Stomach (tissue), 9 donors: Measurements from ENCODE around the gene OXLD1. TPM values are rescaled to one million over a fixed set of nuclear protein-coding genes. Genes with fewer than 3 reads are reported as not detected.
A peak's percentile ranks its signal among the peaks of the same experiment; 100 is the strongest.

Experiments used
- DNase-seq, 2 donors: peaks; one replicate each; pipeline versions ENCODE4 v3.0.0 to v3.0.0-alpha.2; 2013 to 2019
- H3K27ac ChIP-seq, 5 donors: fragments of 200-600 bp in 4 of 5; sonication (generic) in 4 of 5; one replicate each; pipeline ENCODE4 v1.5.1; 2013 to 2019; ENCODE audit warnings: mild to moderate bottlenecking in 1 of 5, moderate library complexity in 1 of 5
- H3K27me3 ChIP-seq, 3 donors: fragments of 200-600 bp; sonication (generic); one replicate each; pipeline ENCODE4 v1.5.1; 2017 to 2019; ENCODE audit warnings: mixed run types in 1 of 3
- H3K36me3 ChIP-seq, 4 donors: fragments of 200-600 bp; sonication (generic); 1 replicate in 3 of 4; 2 replicates in 1 of 4; pipeline ENCODE4 v1.5.1; 2016 to 2019
- H3K4me1 ChIP-seq, 4 donors: fragments of 200-600 bp; sonication (generic); one replicate each; pipeline ENCODE4 v1.5.1; 2016 to 2019
- H3K4me3 ChIP-seq, 4 donors: fragments of 200-600 bp; sonication (generic) in 3 of 4; one replicate each; pipeline ENCODE4 v1.5.1; 2016 to 2019; ENCODE audit warnings: mild to moderate bottlenecking in 1 of 4
- H3K9me3 ChIP-seq, 4 donors: fragments of 200-600 bp; sonication (generic); one replicate each; pipeline ENCODE4 v1.5.1; 2016 to 2019
- CTCF ChIP-seq, 7 experiments: fragments of 450-650 bp in 4 of 7; fragments of 200-600 bp in 3 of 7; sonication (generic) in 3 of 7; IDR thresholded peaks; one replicate each; pipeline ENCODE4 v1.5.1; 2016 to 2019; ENCODE audit warnings: antibody characterized with exemption in 7 of 7, control low read depth in 2 of 7, mild to moderate bottlenecking in 1 of 7
- EP300 ChIP-seq: sonication (generic); formaldehyde crosslinking; IDR thresholded peaks from one replicate; pipeline ENCODE4 v1.6.1; 2017; ENCODE audit warnings: antibody characterized with exemption
- POLR2A ChIP-seq, 4 donors: fragments of 450-650 bp; IDR thresholded peaks; one replicate each; pipeline ENCODE4 v1.6.1; 2016; ENCODE audit warnings: antibody characterized with exemption in 4 of 4, control low read depth in 2 of 4, mild to moderate bottlenecking in 1 of 4, moderate library complexity in 1 of 4
- POLR2AphosphoS5 ChIP-seq, 3 donors: sonication (generic); formaldehyde crosslinking; IDR thresholded peaks; one replicate each; pipeline ENCODE4 v1.6.1; 2016; ENCODE audit warnings: antibody characterized with exemption in 3 of 3
- WGBS, 5 donors: extraction: QIAGEN DNeasy Blood & Tissue Kit in 3 of 5; methylation state at CpG; one replicate each; pipeline versions ENCODE4 v1.1.5 to v1.1.7; 2013 to 2018; 5-methylcytosine and 5-hydroxymethylcytosine counted together
- intact Hi-C: fragments of 100-400 bp; cut with DNase I; formaldehyde crosslinking; loops from one replicate; pipeline ENCODE4 v1.15.1; 2023; ENCODE audit warnings: low total_unique reads
- polyA plus RNA-seq, 3 donors: library from polyadenylated mRNA; stranded (reverse); fragments of 200-250 nt; gene quantifications; one replicate each; pipeline ENCODE4 v1.2.3, GENCODE V29; 2013
- total RNA-seq, 5 donors: library from RNA; depleted of rRNA; stranded (reverse); fragments of >200 nt; gene quantifications; one replicate each; pipeline versions ENCODE4 v1.1.0 to v1.2.3, GENCODE V29; 2014 to 2016
- donor health status: healthy with polysubstance abuse.
- donor health status: Bipolar disorder and iron deficiency.
- donor health status: healthy.

The OXLD1 gene
- total and polyA plus RNA-seq, 8 donors: 9.9 to 112 (median 64.5) TPM; not detected in 1

DNA sequence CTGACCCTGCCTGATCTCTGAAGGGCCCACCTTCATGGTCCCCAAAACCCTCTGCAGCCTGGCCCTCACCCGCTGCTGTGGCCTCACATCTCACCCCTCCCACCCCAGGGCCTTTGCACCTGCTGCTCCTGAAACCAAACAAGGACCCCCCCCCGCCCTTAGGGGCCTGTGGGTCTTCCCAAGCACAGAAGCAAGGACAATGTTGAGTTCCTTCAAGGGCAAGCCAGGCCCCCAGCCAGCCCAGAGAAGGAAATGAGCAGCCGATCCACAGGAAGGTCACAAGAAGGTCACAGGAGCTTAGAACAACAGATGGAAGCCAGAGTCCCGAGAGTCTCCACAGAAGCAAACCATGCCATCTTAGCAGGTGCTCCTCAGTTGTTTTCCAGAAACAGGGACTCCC lies 9.6 kb downstream of the OXLD1 start:
- no peak overlapping the region for H3K4me3 ChIP-seq
- 44 to 64% (median 55%) methylated on average over 4 of the region's 4 CpGs for WGBS, 5 donors
- TF ChIP-seq CTCF (IDR thresholded peaks at IDR 0.05): no peak
- TF ChIP-seq EP300: no peak
- TF ChIP-seq POLR2A (IDR thresholded peaks at IDR 0.05): no peak
- no peak for TF ChIP-seq POLR2AphosphoS5 (IDR thresholded peaks at IDR 0.05)
- H3K4me1 ChIP-seq: peaks cover 0 to 21% (median 12%) of the 10 kb centered on the region in 4 donors
- H3K9me3 ChIP-seq: no peaks in the 10 kb centered on the region
- H3K27me3 ChIP-seq: peaks cover 0 to 42% (median 6%) of the 10 kb centered on the region in 3 donors
- H3K27ac ChIP-seq: peak overlapping the region in 2 of 5 donors; percentile 24 to 48
- intact Hi-C loops: no loop called here
- no peaks in the 10 kb centered on the region for H3K36me3 ChIP-seq
- DNase-seq: peak; percentile 31 to 65

DNA sequence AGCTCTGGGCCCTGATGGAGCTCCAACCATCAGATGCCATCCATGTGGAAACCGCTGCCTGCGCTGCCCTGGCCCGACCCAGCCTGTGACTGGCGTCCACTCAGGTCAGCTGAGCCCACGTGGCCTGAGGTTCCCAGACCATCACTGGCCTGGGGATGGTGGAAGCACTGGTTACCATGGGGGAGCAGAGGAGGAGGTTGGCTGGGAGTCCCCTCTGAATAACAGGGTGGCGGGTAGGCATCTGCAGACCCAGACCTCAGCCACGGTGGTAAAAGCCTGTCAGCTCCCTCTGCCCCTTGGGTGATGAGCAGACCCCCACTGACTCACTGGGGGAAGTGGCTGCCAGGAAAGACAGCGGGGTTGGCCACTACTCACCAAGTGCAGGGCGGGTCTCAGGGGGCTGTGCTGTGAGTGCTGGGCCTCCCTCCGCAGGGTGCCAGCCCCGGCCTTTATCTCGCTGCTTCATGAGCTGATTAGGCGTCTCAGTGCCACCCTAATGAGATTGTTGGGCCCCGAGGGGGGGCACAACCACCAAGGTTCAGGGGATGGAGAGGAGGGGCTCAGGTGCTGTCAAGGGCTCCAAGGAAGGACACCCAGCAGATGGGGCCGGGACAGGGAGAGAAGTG lies 10.2 kb downstream of the OXLD1 start, which contains the start of gene PDE6G:
TSS of gene PDE6G (minus strand) at position 425 of the 626 bp plus-strand sequence. CDS start 3,237 bp downstream, outside the sequence.
- H3K36me3 ChIP-seq: no peaks in the 10 kb centered on the region
- H3K27me3 ChIP-seq: peaks cover under 1 to 48% (median 6%) of the 10 kb centered on the region in 3 donors
- no peaks in the 10 kb centered on the region for H3K9me3 ChIP-seq
- intact Hi-C loops: no loop called here
- no peak for DNase-seq
- no peak for TF ChIP-seq CTCF (IDR thresholded peaks at IDR 0.05)
- no peak for TF ChIP-seq EP300
- no peak for TF ChIP-seq POLR2A (IDR thresholded peaks at IDR 0.05)
- TF ChIP-seq POLR2AphosphoS5 (IDR thresholded peaks at IDR 0.05): no peak
- peak within 1 kb of the TSS in 2 of 5 donors; percentile 24 to 48 for H3K27ac ChIP-seq
- WGBS, 5 donors: 62 to 76% (median 68%) methylated on average over 15 of the region's 15 CpGs
- no peak within 1 kb of the TSS for H3K4me3 ChIP-seq
- H3K4me1 ChIP-seq: peaks cover 0 to 21% (median 12%) of the 10 kb centered on the region in 4 donors

DNA sequence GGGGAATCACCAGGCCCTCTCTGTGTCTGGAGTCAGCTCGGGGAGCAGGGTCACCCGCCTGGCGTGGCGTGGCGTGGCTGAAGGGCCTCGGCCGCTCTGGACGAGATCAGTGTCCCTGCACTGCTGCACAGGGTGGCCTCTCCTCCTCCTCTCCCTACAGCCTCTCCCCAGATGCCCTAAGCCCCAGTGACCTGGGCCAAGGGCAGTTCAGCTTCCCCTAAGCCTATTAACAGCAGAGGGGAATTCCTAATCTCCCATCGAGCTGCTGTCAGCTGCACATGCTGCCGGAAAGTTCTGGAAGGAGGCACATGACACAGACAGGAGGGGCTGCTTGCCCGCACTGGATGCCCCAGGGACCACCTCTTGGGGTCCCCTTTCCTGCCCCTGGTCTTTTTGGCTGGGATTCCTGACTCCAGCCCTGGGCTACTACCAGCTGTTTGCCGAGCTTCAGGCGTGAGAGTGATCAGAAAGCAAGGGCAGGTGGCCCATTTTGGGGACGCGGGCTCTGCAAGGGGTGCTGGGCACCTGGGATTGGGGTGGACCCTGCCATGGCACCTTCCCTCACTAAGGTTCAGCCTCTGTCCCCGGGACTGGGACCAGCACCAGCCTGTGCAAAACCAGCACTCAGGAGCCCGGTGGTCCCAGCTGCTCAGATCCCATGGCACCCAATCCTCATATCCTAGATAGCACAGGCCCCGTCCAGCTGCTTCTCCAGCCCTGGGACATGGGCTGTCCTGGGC lies 10.9 kb downstream of the OXLD1 start:
- Histone ChIP-seq H3K27ac (no peak overlapping the region), H3K27me3 (peaks cover 7 to 55% (median 9%) of the 10 kb centered on the region in 3 donors), H3K4me3 (no peak overlapping the region), H3K9me3 (no peaks in the 10 kb centered on the region), H3K4me1 (peaks cover 0 to 15% (median 12%) of the 10 kb centered on the region in 4 donors), H3K36me3 (no peaks in the 10 kb centered on the region)
- WGBS, 5 donors: 71 to 90% (median 83%) methylated on average over 10 to 18 of the region's 18 CpGs
- intact Hi-C loops: no loop called here
- DNase-seq: peak in 1 of 2 donors; percentile 28
- TF ChIP-seq POLR2A (IDR thresholded peaks at IDR 0.05) (no peak), EP300 (no peak), POLR2AphosphoS5 (IDR thresholded peaks at IDR 0.05) (no peak), CTCF (IDR thresholded peaks at IDR 0.05) (no peak)

DNA sequence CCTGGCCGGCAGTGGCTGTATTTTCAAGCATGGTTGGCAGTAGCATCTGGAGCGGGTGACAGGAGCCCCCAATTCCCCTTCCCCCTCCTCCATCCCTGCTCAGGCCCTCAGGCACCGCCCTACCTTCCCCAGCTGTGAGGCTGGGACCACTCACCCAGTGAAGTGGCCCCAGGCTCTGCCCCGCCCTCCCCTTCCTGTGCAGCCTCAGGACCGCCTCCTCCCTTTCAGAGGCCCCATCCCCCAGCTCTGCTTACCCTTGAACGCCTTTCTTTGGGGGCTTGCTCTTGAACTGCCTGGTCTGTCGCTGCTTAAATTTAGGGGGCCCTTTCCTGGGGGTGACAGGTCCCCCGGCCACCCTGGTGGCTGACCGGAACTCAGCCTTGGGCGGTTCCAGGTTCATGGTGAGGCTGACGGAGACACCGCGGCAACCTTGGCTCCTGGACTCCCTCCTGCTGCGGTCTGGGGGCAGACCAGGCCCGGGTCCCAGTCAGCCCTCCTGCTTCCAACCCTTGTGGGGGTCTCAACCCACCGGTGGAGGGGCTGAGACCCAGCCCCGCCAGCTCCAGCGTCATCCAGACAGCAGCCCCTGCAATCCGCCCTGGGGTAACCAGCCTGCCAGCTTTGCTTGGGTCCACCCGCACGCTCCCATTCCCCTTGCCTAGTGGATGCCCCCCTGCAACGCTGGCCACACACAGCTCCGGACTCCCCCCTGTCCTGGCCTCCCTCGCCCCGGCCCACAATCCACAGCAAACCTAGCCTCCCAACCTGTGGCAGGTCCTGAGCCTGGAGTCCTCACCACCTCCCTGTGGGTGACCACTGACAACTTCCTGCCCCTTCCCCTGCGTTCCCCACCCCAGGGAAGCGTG lies 13.3 kb downstream of the OXLD1 start:
- H3K27me3 ChIP-seq: peaks cover 21 to 79% (median 29%) of the 10 kb centered on the region in 3 donors

More for the DNA sequence above, 13.3 kb downstream of the OXLD1 start:
- Histone ChIP-seq H3K36me3 (no peaks in the 10 kb centered on the region), H3K27ac (no peak overlapping the region), H3K4me3 (peak overlapping the region in 2 of 4 donors; percentile 12 to 22), H3K4me1 (peaks cover 0 to 16% (median 9%) of the 10 kb centered on the region in 4 donors), H3K9me3 (peaks cover 0 to 11% (median 8%) of the 10 kb centered on the region in 4 donors)
- peak in 1 of 2 donors; percentile 64 for DNase-seq
- intact Hi-C loops: no loop called here
- WGBS, 5 donors: 27 to 41% (median 33%) methylated on average over 16 to 27 of the region's 27 CpGs
- no peak for TF ChIP-seq POLR2A (IDR thresholded peaks at IDR 0.05)
- no peak for TF ChIP-seq POLR2AphosphoS5 (IDR thresholded peaks at IDR 0.05)
- no peak for TF ChIP-seq EP300
- TF ChIP-seq CTCF (IDR thresholded peaks at IDR 0.05): no peak
